ENCODE results near the gene PYCARD.
"Not testable (repeated sequence)": the region's sequence is repeated elsewhere in the genome, so short reads cannot be mapped to it uniquely, and the experiment has no call there.

Gene PYCARD

DNA sequence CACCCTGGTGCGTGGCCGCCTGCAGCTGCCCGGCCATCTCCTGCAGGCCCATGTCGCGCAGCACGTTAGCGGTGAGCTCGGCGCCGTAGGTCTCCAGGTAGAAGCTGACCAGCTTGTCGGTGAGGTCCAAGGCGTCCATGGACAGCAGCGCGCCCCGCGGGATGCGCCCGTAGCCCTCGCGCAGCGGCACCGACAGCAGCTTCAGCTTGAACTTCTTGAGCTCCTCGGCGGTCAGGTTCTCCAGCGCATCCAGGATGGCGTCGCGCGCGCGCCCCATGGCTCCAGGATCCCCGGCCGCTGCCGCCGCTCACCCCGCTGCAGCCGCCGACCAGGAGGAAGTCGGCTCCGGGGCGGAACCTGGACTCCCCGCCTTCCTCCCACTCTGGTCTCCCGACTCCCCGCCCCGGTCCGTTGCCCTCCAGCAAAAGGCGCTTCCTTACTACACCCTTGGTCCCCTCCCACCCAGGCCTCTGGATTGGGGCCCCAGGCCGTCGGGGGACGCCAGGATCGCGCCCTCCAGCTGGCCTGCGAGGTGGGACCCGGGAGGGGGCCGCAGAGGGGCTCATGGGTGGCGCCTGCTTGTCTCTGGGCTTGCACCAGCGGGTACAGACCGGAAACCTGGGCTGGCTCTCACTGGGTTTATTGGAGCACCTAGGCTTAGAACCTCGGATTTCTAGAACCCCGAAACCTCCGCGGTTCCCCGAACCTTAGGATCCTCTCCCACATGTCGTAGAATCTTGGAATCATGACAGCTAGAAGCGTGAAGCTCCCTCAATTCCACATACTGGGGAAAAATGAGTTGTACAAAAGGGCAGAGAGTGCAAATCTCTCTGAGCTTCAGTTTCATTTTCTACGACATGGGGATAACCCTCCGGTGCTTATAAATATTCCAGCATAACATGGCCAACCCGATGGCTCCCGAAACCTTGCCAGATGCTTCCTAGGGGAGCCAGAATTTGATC, at the start of gene PYCARD:
PYCARD (minus strand) TSS at position 347 of the 962 bp plus-strand sequence; CDS start at position 277, 70 bp downstream.
- no peak within 1 kb of the TSS for H3K27ac ChIP-seq
- TF ChIP-seq CTCF (conservative IDR thresholded peaks at IDR 0.05), result no peak

DNA sequence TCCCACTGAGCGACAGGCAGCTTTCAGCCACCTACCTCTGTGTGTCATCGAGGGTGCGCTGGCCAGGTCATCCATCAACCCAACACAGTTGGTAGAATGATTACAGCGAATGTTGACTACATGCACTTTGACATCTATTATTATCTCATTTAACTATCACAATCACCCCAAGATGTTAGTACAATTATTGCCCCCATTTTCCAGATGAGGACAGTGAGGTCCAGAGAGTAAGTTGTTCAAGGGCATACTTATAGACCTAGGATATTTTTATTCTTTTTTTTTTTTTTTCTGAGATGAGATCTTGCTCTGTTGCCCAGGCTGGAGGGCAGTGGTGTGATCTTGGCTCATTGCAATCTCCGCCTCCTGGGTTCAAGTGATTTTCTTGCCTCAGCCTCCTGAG, 48.9 kb upstream of the PYCARD start:
- no peak overlapping the region for H3K27ac ChIP-seq
- TF ChIP-seq CTCF (conservative IDR thresholded peaks at IDR 0.05), result no peak

DNA sequence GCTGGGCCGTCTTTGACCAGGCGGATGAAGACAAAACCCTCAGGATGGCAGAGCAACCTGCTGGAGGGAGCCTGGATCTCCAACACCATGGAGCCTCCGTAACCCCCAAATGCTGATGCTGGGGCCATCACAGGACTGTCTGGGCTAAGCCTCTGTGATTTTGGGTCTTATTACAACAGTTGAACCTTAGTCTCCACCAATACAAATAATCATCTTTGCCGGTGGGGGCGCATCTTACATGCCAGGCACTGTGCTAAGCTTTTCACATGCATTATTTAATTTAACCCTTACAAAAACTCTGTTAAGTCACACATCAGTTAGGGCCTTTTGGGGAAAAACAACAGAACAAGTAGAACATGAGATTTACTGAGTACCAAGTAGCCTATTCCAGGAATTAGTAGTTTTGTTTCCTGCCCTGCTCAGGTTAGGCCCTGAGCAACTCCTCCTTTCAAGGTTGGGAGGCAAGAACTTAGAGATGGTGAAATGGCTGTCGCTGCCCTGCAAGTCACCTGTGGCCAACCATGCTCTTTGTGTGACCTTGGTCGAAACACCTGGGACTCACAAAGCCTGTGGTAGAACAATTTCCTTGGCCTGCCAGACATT, 48.3 kb upstream of the PYCARD start:
- H3K27ac ChIP-seq, result no peak overlapping the region
- TF ChIP-seq CTCF (conservative IDR thresholded peaks at IDR 0.05), result no peak

DNA sequence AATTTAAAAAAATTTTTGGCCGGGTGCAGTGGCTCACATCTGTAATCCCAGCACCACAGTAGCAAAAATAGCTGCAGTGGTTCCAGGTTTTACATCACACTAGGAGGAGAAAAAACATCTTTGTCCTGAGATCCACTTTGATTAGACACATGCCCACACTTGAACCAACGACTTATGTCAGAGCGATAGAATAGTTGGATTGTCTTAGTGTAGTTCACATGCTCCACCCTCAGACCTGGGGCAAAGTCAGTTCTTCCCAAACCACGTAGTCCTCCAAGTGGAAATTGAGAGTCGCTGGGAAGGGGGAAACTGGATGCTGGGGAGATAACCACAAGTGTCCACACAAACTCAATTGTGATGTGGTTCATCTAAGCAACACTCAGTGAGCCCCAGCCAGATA, 45.8 kb upstream of the PYCARD start:
- TF ChIP-seq CTCF (conservative IDR thresholded peaks at IDR 0.05), result no peak
- no peak overlapping the region for H3K27ac ChIP-seq

GRCh38 chr16:31246296-31246695, 43.7 kb upstream of the PYCARD start:
- no peak for TF ChIP-seq CTCF (conservative IDR thresholded peaks at IDR 0.05)
- H3K27ac ChIP-seq, result no peak overlapping the region

GRCh38 chr16:31245598-31245997, 43.0 kb upstream of the PYCARD start:
- H3K27ac ChIP-seq, result not testable (repeated sequence)

DNA sequence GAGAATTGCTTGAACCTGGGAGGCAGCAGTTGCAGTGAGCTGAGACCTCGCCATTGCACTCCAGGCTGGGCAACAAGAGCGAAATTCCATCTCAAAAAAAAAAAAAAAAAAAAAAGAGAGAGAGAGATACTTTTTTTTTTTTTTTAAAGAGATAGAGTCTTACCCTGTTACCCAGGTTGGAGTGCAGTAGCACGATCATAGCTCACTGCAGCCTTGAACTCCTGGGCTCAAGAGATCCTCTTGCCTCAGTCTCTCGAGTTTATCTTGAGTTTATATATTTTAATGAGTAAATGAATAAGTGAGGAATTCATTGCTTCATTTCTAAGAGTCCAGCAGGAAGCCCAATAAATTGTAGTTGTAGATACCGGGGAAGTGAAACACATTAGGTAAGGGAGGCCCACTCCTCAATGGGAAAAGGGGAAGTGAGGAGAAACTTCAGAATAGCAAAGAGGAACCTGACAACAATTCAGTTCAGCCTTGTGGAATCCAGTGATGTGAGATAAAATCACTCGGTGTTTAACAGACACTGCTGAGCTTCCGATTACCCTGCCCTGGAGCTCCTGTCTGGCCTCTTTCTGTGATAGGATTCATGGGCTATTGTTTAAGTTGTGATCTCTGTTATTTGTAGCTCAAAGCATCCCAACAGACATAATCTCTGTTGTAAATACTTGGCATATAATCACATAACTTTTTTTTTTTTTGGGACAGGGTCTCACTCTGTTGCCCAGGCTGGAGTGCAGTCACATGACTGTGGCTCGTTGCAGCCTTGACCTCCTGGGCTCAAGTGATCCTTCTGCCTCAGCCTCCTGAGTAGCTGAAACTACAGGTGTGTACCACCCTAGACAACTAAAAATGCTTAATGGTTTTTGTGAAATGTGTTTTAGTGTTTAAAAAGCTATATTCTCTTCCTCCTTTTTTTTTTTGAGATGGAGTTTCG, 41.4 kb upstream of the PYCARD start:
- H3K27ac ChIP-seq, result no peak overlapping the region
- TF ChIP-seq CTCF (conservative IDR thresholded peaks at IDR 0.05), result no peak

Data from VCaP (cell line).